WTC11 (cell line): ENCODE data around the gene TECRL. TPM values are rescaled to one million over a fixed set of nuclear protein-coding genes. Genes with fewer than 3 reads are reported as not detected.

Experiments
- ATAC-seq: fragments of 200-7000 bp; cut with Tn5 transposase; 2 replicates; pipeline ENCODE4 v1.10.0; 2021; ENCODE audit warnings: mild to moderate bottlenecking, moderate library complexity
- Bru-seq: library from RNA; stranded (reverse); fragments of 400-500 nt; gene quantifications from one replicate; lab custom pipeline; 2021; lab: Mats Ljungman, UMichigan
- CTCF ChIA-PET: fragments of 300-600 bp; sonication (Branson Sonifier 250); formaldehyde crosslinking; loops from one replicate; lab custom pipeline; 2021; ENCODE audit warnings: antibody characterized with exemption; lab: Charles Lee
- POLR2A ChIA-PET: fragments of 350-600 bp; sonication (Branson Sonifier 250); formaldehyde crosslinking; loops from one replicate; lab custom pipeline; 2021; ENCODE audit warnings: antibody characterized with exemption; lab: Charles Lee
- DNase-seq: peaks from one replicate; pipeline ENCODE4 v3.0.0; 2021; ENCODE audit warnings: low spot score
- H3K27ac Mint-ChIP-seq: 2 replicates; pipeline ENCODE4 v1.8.0; 2021; ENCODE audit warnings: mixed read lengths
- H3K27me3 Mint-ChIP-seq: 2 replicates; pipeline ENCODE4 v1.8.0; 2021; ENCODE audit warnings: low read depth, mild to moderate bottlenecking, moderate library complexity, mixed read lengths
- H3K36me3 Mint-ChIP-seq: 2 replicates; pipeline ENCODE4 v1.8.0; 2021; ENCODE audit warnings: mixed read lengths
- H3K4me1 Mint-ChIP-seq: 2 replicates; pipeline ENCODE4 v1.8.0; 2022; ENCODE audit warnings: mixed read lengths
- H3K4me3 Mint-ChIP-seq: 2 replicates; pipeline ENCODE4 v1.8.0; 2021; ENCODE audit warnings: mild to moderate bottlenecking, moderate library complexity, mixed read lengths
- H3K9me3 Mint-ChIP-seq: 2 replicates; pipeline ENCODE4 v1.8.0; 2021; ENCODE audit warnings: mixed read lengths
- CREM ChIP-seq: sonication (generic); formaldehyde crosslinking; IDR thresholded peaks from 2 replicates; pipeline ENCODE4 v1.8.1; 2022; ENCODE audit warnings: mild to moderate bottlenecking, missing genetic modification reagents, moderate library complexity
- EMX1 ChIP-seq: fragments of 250-450 bp; sonication (Bioruptor Pico); IDR thresholded peaks from 2 replicates; pipeline ENCODE4 v1.8.0; 2021; ENCODE audit warnings: mild to moderate bottlenecking
- FOXK1 ChIP-seq: sonication (generic); formaldehyde crosslinking; IDR thresholded peaks from 2 replicates; pipeline ENCODE4 v1.8.0; 2022; ENCODE audit warnings: mild to moderate bottlenecking, moderate library complexity, missing genetic modification reagents
- GABPB1 ChIP-seq: sonication (generic); formaldehyde crosslinking; IDR thresholded peaks from 2 replicates; pipeline ENCODE4 v1.8.1; 2023; ENCODE audit warnings: mild to moderate bottlenecking, missing genetic modification reagents
- GTF2I ChIP-seq: fragments of 250-450 bp; sonication (Bioruptor Pico); conservative IDR thresholded peaks from 2 replicates; pipeline ENCODE4 v1.4.0; 2021; ENCODE audit warnings: mild to moderate bottlenecking
- JUN ChIP-seq: sonication (generic); formaldehyde crosslinking; IDR thresholded peaks from 2 replicates; pipeline ENCODE4 v1.8.0; 2023; ENCODE audit warnings: mild to moderate bottlenecking, missing genetic modification reagents
- MXD4 ChIP-seq: fragments of 250-450 bp; sonication (Bioruptor Pico); IDR thresholded peaks from 2 replicates; pipeline ENCODE4 v1.8.0; 2021; ENCODE audit warnings: mild to moderate bottlenecking, moderate library complexity, borderline replicate concordance
- NFATC4 ChIP-seq: fragments of 250-450 bp; sonication (Bioruptor Pico); IDR thresholded peaks from 2 replicates; pipeline ENCODE4 v1.9.0; 2021; ENCODE audit warnings: mild to moderate bottlenecking
- SMAD3 ChIP-seq: sonication (generic); formaldehyde crosslinking; IDR thresholded peaks from 2 replicates; pipeline ENCODE4 v1.8.0; 2022; ENCODE audit warnings: missing genetic modification reagents, mild to moderate bottlenecking, borderline replicate concordance
- TCF7 ChIP-seq: sonication (generic); formaldehyde crosslinking; IDR thresholded peaks from 2 replicates; pipeline ENCODE4 v1.8.0; 2022; ENCODE audit warnings: mild to moderate bottlenecking, low read depth, missing genetic modification reagents, moderate library complexity
- ZBTB21 ChIP-seq: sonication (generic); formaldehyde crosslinking; IDR thresholded peaks from 2 replicates; pipeline ENCODE4 v1.8.1; 2023; ENCODE audit warnings: mild to moderate bottlenecking, missing genetic modification reagents, borderline replicate concordance
- ZNF121 ChIP-seq: sonication (generic); formaldehyde crosslinking; IDR thresholded peaks from 2 replicates; pipeline ENCODE4 v1.8.0; 2023; ENCODE audit warnings: missing genetic modification reagents
- ZNF219 ChIP-seq: sonication (generic); formaldehyde crosslinking; IDR thresholded peaks from 2 replicates; pipeline ENCODE4 v1.8.0; 2023; ENCODE audit warnings: missing genetic modification reagents, mild to moderate bottlenecking, borderline replicate concordance
- ZNF263 ChIP-seq: sonication (generic); formaldehyde crosslinking; IDR thresholded peaks from 2 replicates; pipeline ENCODE4 v1.8.1; 2022; ENCODE audit warnings: low read depth, mild to moderate bottlenecking, moderate library complexity, missing genetic modification reagents
- ZNF396 ChIP-seq: fragments of 250-450 bp; sonication (Bioruptor Pico); IDR thresholded peaks from 2 replicates; pipeline ENCODE4 v1.8.0; 2021; ENCODE audit warnings: mild to moderate bottlenecking, moderate library complexity, borderline replicate concordance
- long read RNA-seq, 3 experiments: library from RNA in 1 of 3; library from capped mRNA in 1 of 3; library from polyadenylated mRNA in 1 of 3; unstranded in 2 of 3; stranded (forward) in 1 of 3; transcript quantifications; one replicate each; pipeline ENCODE4 v2.0.0, GENCODE V29; 2021
- total RNA-seq: library from RNA; stranded (reverse); gene quantifications from 3 replicates; pipeline ENCODE4 v1.2.3, GENCODE V29; 2021
- TF ChIP-seq, protein P1 (sequence below): sonication (generic); formaldehyde crosslinking; IDR thresholded peaks from 2 replicates; pipeline ENCODE4 v1.8.1; 2023; ENCODE audit warnings: mild to moderate bottlenecking, moderate library complexity, missing genetic modification reagents
- TF ChIP-seq, protein P2 (sequence below): sonication (generic); formaldehyde crosslinking; IDR thresholded peaks from 2 replicates; pipeline ENCODE4 v1.8.0; 2023; ENCODE audit warnings: mild to moderate bottlenecking, missing genetic modification reagents
- TF ChIP-seq, protein P3 (sequence below): fragments of 250-450 bp; sonication (Bioruptor Pico); IDR thresholded peaks from 2 replicates; pipeline ENCODE4 v1.9.0; 2021; ENCODE audit warnings: moderate library complexity, mild to moderate bottlenecking, inconsistent platforms, borderline replicate concordance
- TF ChIP-seq, protein P4 (sequence below): sonication (generic); formaldehyde crosslinking; IDR thresholded peaks from 2 replicates; pipeline ENCODE4 v1.8.1; 2023; ENCODE audit warnings: mild to moderate bottlenecking, missing genetic modification reagents, moderate library complexity
- TF ChIP-seq, protein P5 (sequence below): sonication (generic); formaldehyde crosslinking; IDR thresholded peaks from 2 replicates; pipeline ENCODE4 v1.8.1; 2022; ENCODE audit warnings: missing genetic modification reagents, borderline replicate concordance
- TF ChIP-seq, protein P6 (sequence below): sonication (generic); formaldehyde crosslinking; IDR thresholded peaks from 2 replicates; pipeline ENCODE4 v1.8.0; 2022; ENCODE audit warnings: mild to moderate bottlenecking, missing genetic modification reagents
- TF ChIP-seq, protein P7 (sequence below): sonication (generic); formaldehyde crosslinking; IDR thresholded peaks from 2 replicates; pipeline ENCODE4 v1.8.1; 2022; ENCODE audit warnings: low read depth, mild to moderate bottlenecking, moderate library complexity, missing genetic modification reagents, borderline replicate concordance

TECRL gene, protein sequence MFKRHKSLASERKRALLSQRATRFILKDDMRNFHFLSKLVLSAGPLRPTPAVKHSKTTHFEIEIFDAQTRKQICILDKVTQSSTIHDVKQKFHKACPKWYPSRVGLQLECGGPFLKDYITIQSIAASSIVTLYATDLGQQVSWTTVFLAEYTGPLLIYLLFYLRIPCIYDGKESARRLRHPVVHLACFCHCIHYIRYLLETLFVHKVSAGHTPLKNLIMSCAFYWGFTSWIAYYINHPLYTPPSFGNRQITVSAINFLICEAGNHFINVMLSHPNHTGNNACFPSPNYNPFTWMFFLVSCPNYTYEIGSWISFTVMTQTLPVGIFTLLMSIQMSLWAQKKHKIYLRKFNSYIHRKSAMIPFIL
- total RNA-seq, result not detected in 3 replicates
- not detected for Bru-seq, nascent RNA
- long read RNA-seq, experiment 1, result 0 reads
- long read RNA-seq, experiment 2, result 0 reads
- long read RNA-seq, experiment 3, result 0 reads

DNA sequence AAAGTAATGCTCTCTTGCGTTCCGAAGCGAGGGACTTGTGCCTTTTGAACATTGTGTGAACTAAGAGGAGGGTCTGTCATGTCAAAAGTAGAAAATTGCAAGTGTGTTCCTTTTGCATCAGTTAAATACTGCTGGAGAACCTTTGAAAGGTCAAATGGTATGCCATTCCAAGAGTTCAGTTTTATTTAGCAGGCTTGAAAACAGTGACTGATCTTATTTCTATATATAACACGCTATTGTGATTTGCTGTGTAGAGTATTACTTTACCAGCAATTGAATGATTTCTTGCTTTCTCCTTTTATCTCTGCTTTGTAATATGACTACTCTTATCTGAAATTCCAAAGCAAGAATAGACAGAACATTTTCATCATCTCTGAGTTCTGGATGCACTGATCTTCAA, at the start of gene TECRL:
Gene TECRL (minus strand): TSS at position 151 of the 400 bp plus-strand sequence. CDS start 99 bp downstream, at position 52.
- no peak within 1 kb of the TSS for H3K27ac Mint-ChIP-seq
- no peak within 1 kb of the TSS for H3K4me3 Mint-ChIP-seq
- ATAC-seq (no peak), DNase-seq (no peak)
- no peaks in the 10 kb centered on the region for H3K4me1 Mint-ChIP-seq
- H3K36me3 Mint-ChIP-seq, result no peaks in the 10 kb centered on the region
- POLR2A ChIA-PET, result no interaction called here
- H3K27me3 Mint-ChIP-seq, result no peaks in the 10 kb centered on the region
- TF ChIP-seq GTF2I (CRISPR knock-in tag), result no peak
- TF ChIP-seq, all 79 proteins: peak for 0
- CTCF ChIA-PET, result no interaction called here
- H3K9me3 Mint-ChIP-seq, result no peaks in the 10 kb centered on the region

DNA sequence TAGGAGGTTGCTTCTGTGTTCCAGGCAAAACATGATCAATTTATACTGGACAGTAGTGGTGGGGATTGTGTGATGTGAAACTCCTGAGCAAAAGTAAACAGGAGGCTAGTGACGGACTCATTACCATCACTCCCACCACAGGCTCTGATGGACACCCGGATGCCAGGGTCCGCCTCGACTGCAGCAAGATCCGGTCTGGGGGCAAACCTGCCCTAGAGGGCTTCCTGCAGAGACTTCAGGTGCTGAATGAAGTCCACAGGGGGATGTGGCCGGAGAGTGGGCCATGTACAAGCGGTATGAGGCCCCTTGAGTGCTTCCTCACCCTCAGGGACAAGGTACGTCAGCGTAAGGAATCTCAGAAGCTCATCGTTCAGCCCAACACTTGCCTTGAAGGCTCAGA, 23.4 kb upstream of the TECRL start:
- Mint-ChIP-seq H3K4me3 (no peak overlapping the region), H3K9me3 (peaks cover 47% of the 10 kb centered on the region), H3K36me3 (peaks cover 13% of the 10 kb centered on the region), H3K27ac (no peak overlapping the region), H3K4me1 (no peaks in the 10 kb centered on the region), H3K27me3 (no peaks in the 10 kb centered on the region)
- DNase-seq, result no peak
- TF ChIP-seq, protein P1, sequence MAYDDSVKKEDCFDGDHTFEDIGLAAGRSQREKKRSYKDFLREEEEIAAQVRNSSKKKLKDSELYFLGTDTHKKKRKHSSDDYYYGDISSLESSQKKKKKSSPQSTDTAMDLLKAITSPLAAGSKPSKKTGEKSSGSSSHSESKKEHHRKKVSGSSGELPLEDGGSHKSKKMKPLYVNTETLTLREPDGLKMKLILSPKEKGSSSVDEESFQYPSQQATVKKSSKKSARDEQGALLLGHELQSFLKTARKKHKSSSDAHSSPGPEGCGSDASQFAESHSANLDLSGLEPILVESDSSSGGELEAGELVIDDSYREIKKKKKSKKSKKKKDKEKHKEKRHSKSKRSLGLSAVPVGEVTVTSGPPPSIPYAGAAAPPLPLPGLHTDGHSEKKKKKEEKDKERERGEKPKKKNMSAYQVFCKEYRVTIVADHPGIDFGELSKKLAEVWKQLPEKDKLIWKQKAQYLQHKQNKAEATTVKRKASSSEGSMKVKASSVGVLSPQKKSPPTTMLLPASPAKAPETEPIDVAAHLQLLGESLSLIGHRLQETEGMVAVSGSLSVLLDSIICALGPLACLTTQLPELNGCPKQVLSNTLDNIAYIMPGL, result no peak
- TF ChIP-seq, protein P2, sequence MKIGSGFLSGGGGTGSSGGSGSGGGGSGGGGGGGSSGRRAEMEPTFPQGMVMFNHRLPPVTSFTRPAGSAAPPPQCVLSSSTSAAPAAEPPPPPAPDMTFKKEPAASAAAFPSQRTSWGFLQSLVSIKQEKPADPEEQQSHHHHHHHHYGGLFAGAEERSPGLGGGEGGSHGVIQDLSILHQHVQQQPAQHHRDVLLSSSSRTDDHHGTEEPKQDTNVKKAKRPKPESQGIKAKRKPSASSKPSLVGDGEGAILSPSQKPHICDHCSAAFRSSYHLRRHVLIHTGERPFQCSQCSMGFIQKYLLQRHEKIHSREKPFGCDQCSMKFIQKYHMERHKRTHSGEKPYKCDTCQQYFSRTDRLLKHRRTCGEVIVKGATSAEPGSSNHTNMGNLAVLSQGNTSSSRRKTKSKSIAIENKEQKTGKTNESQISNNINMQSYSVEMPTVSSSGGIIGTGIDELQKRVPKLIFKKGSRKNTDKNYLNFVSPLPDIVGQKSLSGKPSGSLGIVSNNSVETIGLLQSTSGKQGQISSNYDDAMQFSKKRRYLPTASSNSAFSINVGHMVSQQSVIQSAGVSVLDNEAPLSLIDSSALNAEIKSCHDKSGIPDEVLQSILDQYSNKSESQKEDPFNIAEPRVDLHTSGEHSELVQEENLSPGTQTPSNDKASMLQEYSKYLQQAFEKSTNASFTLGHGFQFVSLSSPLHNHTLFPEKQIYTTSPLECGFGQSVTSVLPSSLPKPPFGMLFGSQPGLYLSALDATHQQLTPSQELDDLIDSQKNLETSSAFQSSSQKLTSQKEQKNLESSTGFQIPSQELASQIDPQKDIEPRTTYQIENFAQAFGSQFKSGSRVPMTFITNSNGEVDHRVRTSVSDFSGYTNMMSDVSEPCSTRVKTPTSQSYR (CRISPR knock-in tag), result no peak
- CTCF ChIA-PET, result no interaction called here
- POLR2A ChIA-PET, result no interaction called here
- ATAC-seq, result no peak

DNA sequence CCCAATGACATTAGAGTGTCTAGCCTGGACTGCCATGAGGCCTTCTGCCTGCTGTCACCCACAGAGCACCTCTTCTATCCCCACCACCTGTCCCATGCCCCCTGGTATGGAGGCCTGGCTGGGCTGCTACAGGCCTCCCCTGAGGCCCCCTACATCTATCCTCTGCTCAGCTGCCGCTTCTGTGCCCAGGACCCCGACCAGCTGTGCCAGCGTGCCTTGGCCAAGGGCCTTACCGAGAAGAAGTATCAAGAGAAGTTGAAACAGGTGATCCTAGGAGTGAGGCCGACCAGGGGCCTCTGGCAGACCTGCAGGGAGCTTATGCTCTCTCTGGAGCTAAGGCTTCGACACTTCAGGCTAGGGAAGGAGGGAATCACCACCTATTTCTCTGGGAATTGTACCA, 21.7 kb upstream of the TECRL start:
- Mint-ChIP-seq H3K9me3 (peaks cover 47% of the 10 kb centered on the region), H3K27me3 (no peaks in the 10 kb centered on the region), H3K4me1 (no peaks in the 10 kb centered on the region), H3K36me3 (peaks cover 13% of the 10 kb centered on the region), H3K4me3 (no peak overlapping the region), H3K27ac (no peak overlapping the region)
- CTCF ChIA-PET, result interaction anchor here (1.5 kb wide), 1 partner anchor 108 kb away, joined by 4 read pairs; no protein-coding TSS in a partner anchor
- TF ChIP-seq TCF7 (CRISPR knock-in tag), result no peak
- no peak for TF ChIP-seq ZNF121 (CRISPR knock-in tag)
- TF ChIP-seq SMAD3 (CRISPR knock-in tag), result no peak
- TF ChIP-seq, protein P3, sequence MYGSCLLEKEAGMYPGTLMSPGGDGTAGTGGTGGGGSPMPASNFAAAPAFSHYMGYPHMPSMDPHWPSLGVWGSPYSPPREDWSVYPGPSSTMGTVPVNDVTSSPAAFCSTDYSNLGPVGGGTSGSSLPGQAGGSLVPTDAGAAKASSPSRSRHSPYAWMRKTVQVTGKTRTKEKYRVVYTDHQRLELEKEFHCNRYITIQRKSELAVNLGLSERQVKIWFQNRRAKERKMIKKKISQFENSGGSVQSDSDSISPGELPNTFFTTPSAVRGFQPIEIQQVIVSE, result no peak
- no peak for TF ChIP-seq GABPB1 (CRISPR knock-in tag)
- no peak for TF ChIP-seq MXD4
- TF ChIP-seq, protein P4, sequence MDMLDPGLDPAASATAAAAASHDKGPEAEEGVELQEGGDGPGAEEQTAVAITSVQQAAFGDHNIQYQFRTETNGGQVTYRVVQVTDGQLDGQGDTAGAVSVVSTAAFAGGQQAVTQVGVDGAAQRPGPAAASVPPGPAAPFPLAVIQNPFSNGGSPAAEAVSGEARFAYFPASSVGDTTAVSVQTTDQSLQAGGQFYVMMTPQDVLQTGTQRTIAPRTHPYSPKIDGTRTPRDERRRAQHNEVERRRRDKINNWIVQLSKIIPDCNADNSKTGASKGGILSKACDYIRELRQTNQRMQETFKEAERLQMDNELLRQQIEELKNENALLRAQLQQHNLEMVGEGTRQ (CRISPR knock-in tag), result no peak
- no peak for TF ChIP-seq JUN (CRISPR knock-in tag)
- no peak for TF ChIP-seq EMX1 (CRISPR knock-in tag)
- no peak for TF ChIP-seq ZNF396 (CRISPR knock-in tag)
- TF ChIP-seq CREM (CRISPR knock-in tag), result no peak
- TF ChIP-seq, protein P5, sequence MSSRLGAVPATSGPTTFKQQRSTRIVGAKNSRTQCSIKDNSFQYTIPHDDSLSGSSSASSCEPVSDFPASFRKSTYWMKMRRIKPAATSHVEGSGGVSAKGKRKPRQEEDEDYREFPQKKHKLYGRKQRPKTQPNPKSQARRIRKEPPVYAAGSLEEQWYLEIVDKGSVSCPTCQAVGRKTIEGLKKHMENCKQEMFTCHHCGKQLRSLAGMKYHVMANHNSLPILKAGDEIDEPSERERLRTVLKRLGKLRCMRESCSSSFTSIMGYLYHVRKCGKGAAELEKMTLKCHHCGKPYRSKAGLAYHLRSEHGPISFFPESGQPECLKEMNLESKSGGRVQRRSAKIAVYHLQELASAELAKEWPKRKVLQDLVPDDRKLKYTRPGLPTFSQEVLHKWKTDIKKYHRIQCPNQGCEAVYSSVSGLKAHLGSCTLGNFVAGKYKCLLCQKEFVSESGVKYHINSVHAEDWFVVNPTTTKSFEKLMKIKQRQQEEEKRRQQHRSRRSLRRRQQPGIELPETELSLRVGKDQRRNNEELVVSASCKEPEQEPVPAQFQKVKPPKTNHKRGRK (CRISPR knock-in tag), result no peak
- no peak for TF ChIP-seq NFATC4 (CRISPR knock-in tag)
- TF ChIP-seq ZBTB21 (CRISPR knock-in tag), result no peak
- TF ChIP-seq, protein P6, sequence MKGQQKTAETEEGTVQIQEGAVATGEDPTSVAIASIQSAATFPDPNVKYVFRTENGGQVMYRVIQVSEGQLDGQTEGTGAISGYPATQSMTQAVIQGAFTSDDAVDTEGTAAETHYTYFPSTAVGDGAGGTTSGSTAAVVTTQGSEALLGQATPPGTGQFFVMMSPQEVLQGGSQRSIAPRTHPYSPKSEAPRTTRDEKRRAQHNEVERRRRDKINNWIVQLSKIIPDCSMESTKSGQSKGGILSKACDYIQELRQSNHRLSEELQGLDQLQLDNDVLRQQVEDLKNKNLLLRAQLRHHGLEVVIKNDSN (CRISPR knock-in tag), result no peak
- no peak for TF ChIP-seq ZNF219 (CRISPR knock-in tag)
- no peak for TF ChIP-seq ZNF263 (CRISPR knock-in tag)
- TF ChIP-seq, protein P7, sequence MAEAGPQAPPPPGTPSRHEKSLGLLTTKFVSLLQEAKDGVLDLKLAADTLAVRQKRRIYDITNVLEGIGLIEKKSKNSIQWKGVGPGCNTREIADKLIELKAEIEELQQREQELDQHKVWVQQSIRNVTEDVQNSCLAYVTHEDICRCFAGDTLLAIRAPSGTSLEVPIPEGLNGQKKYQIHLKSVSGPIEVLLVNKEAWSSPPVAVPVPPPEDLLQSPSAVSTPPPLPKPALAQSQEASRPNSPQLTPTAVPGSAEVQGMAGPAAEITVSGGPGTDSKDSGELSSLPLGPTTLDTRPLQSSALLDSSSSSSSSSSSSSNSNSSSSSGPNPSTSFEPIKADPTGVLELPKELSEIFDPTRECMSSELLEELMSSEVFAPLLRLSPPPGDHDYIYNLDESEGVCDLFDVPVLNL (CRISPR knock-in tag), result no peak
- TF ChIP-seq FOXK1 (CRISPR knock-in tag), result no peak
- DNase-seq, result no peak
- ATAC-seq, result no peak
- POLR2A ChIA-PET, result no interaction called here
